RPMI8226 (cell line): Measurements from ENCODE around the gene SLC30A9.

ENCODE experiments used
- DNase-seq: peaks from one replicate; pipeline ENCODE4 v3.0.0-alpha.2; 2015

SLC30A9 gene

GRCh38 chr4:42008011-42008786 lies 17.9 kb downstream of the SLC30A9 start:
- no peak for DNase-seq

GRCh38 chr4:42015438-42015837 lies 25.1 kb downstream of the SLC30A9 start:
- no peak for DNase-seq

- DNase-seq, result no peak
Measured at GRCh38 chr4:42018451-42018850, 28.1 kb downstream of the SLC30A9 start.

- no peak for DNase-seq
Measured at GRCh38 chr4:42048394-42048793, 58.1 kb downstream of the SLC30A9 start.

- DNase-seq, result no peak
Measured at GRCh38 chr4:42050516-42051249, 60.4 kb downstream of the SLC30A9 start.

GRCh38 chr4:42066402-42066801 lies 76.1 kb downstream of the SLC30A9 start:
- no peak for DNase-seq

GRCh38 chr4:42067264-42067663 lies 76.9 kb downstream of the SLC30A9 start:
- no peak for DNase-seq

- no peak for DNase-seq
Measured at GRCh38 chr4:42070463-42070862, 80.1 kb downstream of the SLC30A9 start.

- no peak for DNase-seq
Measured at GRCh38 chr4:42074294-42074693, 84.0 kb downstream of the SLC30A9 start.

GRCh38 chr4:42078184-42078801 lies 88.0 kb downstream of the SLC30A9 start:
- DNase-seq, result no peak

GRCh38 chr4:42080306-42080705 lies 90.0 kb downstream of the SLC30A9 start:
- no peak for DNase-seq

GRCh38 chr4:42083816-42084215 lies 93.5 kb downstream of the SLC30A9 start:
- no peak for DNase-seq

GRCh38 chr4:42088386-42088785 lies 98.1 kb downstream of the SLC30A9 start:
- no peak for DNase-seq

- no peak for DNase-seq
Measured at GRCh38 chr4:42101446-42101975, 111.2 kb downstream of the SLC30A9 start.

GRCh38 chr4:42104521-42104920 lies 114.2 kb downstream of the SLC30A9 start:
- DNase-seq, result no peak

GRCh38 chr4:42112846-42113245 lies 122.5 kb downstream of the SLC30A9 start:
- no peak for DNase-seq

GRCh38 chr4:42119886-42120285 lies 129.6 kb downstream of the SLC30A9 start:
- DNase-seq, result no peak

GRCh38 chr4:42122237-42122636 lies 131.9 kb downstream of the SLC30A9 start:
- no peak for DNase-seq

GRCh38 chr4:42123071-42123644 lies 132.8 kb downstream of the SLC30A9 start:
- no peak for DNase-seq

GRCh38 chr4:42132099-42132498 lies 141.8 kb downstream of the SLC30A9 start:
- no peak for DNase-seq

GRCh38 chr4:42133006-42133405 lies 142.7 kb downstream of the SLC30A9 start:
- no peak for DNase-seq

- DNase-seq, result no peak
Measured at GRCh38 chr4:42136371-42136770, 146.0 kb downstream of the SLC30A9 start.
